ENCODE data around the gene ACE. TPM values are rescaled to one million over a fixed set of nuclear protein-coding genes. Genes with fewer than 3 reads are reported as not detected.

The ACE gene
- total RNA-seq, 1 experiment from 2014 or later = 4.5 TPM

GRCh38 chr17:63496663-63497400 lies 20.0 kb downstream of the ACE start:
- intact Hi-C loops (cut with micrococcal nuclease; ENCODE audit: unreplicated experiment) = no loop called here
- BruUV-seq (replicated peaks) = no TSS peak
- ATAC-seq = no peak; the same call in 1 of the 2 replicates
- CTCF ChIA-PET = interaction anchor here (0.6 kb wide), 1 partner anchor 1013 kb away, joined by 3 read pairs; no protein-coding TSS in a partner anchor
- Histone ChIP-seq H3K27ac (ENCODE audit: low read length) (no peak overlapping the region), H3K4me1 (ENCODE audit: control insufficient read depth, insufficient read depth, low read length) (no peaks in the 10 kb centered on the region), H3K27me3 (ENCODE audit: control insufficient read depth, insufficient read depth, low read length) (no peaks in the 10 kb centered on the region), H3K36me3 (ENCODE audit: control insufficient read depth, insufficient read depth, low read length) (no peaks in the 10 kb centered on the region), H3K9me3 (ENCODE audit: control insufficient read depth, insufficient read depth, low read depth, low read length) (no peaks in the 10 kb centered on the region), H3K4me3 (ENCODE audit: low read depth in 2 of 2, low read length in 2 of 2) (no peak overlapping the region)
- in situ Hi-C loops (cut with HindIII; ENCODE audit: low pct_unique_long_range_greater_than_20kb, low sequenced_read_pairs) = no loop called here
- POLR2A ChIA-PET = no interaction called here
- DNase-seq (ENCODE audit: low read depth, low spot score) = no peak
- no peak for TF ChIP-seq TCF7L2 (IDR thresholded peaks at IDR 0.05; ENCODE audit: low read depth, low read length)
- TF ChIP-seq SIN3A (IDR thresholded peaks at IDR 0.05; ENCODE audit: borderline replicate concordance, insufficient read depth, low read depth, low read length) = no peak
- TF ChIP-seq CTCF (IDR thresholded peaks at IDR 0.05) = no peak
- no peak for TF ChIP-seq POLR2AphosphoS5 (IDR thresholded peaks at IDR 0.05; ENCODE audit: low read depth, low read length)
- no peak for TF ChIP-seq REST (IDR thresholded peaks at IDR 0.05; ENCODE audit: insufficient read depth in 1 of 2, low read depth in 2 of 2, low read length in 1 of 2)

GRCh38 chr17:63497708-63498483 lies 21.0 kb downstream of the ACE start:
- intact Hi-C loops (cut with micrococcal nuclease; ENCODE audit: unreplicated experiment) (no loop called here), in situ Hi-C loops (cut with HindIII; ENCODE audit: low pct_unique_long_range_greater_than_20kb, low sequenced_read_pairs) (no loop called here)
- Histone ChIP-seq H3K27me3 (ENCODE audit: control insufficient read depth, insufficient read depth, low read length) (peaks cover 3% of the 10 kb centered on the region; the same call in 1 of the 2 replicates), H3K27ac (ENCODE audit: low read length) (no peak overlapping the region), H3K4me3 (ENCODE audit: low read depth in 2 of 2, low read length in 2 of 2) (no peak overlapping the region), H3K4me1 (ENCODE audit: control insufficient read depth, insufficient read depth, low read length) (no peaks in the 10 kb centered on the region), H3K9me3 (ENCODE audit: control insufficient read depth, insufficient read depth, low read depth, low read length) (no peaks in the 10 kb centered on the region), H3K36me3 (ENCODE audit: control insufficient read depth, insufficient read depth, low read length) (no peaks in the 10 kb centered on the region)
- ATAC-seq (peak; percentile 67), DNase-seq (ENCODE audit: low read depth, low spot score) (no peak)
- no peak for TF ChIP-seq POLR2AphosphoS5 (IDR thresholded peaks at IDR 0.05; ENCODE audit: low read depth, low read length)
- TF ChIP-seq SIN3A (IDR thresholded peaks at IDR 0.05; ENCODE audit: borderline replicate concordance, insufficient read depth, low read depth, low read length) = no peak
- no peak for TF ChIP-seq REST (IDR thresholded peaks at IDR 0.05; ENCODE audit: insufficient read depth in 1 of 2, low read depth in 2 of 2, low read length in 1 of 2)
- POLR2A ChIA-PET = no interaction called here
- CTCF ChIA-PET = no interaction called here
- no TSS peak for BruUV-seq (replicated peaks)
